HG02885 (cell line): ENCODE measurements around the gene PDE4DIP.
"Not testable (repeated sequence)": the region's sequence is repeated elsewhere in the genome, so short reads cannot be mapped to it uniquely, and the experiment has no call there.

ENCODE experiments used
- ATAC-seq: cut with Tn5 transposase; IDR thresholded peaks from one replicate; pipeline ENCODE4 v1.9.1; 2021; ENCODE audit warnings: mild to moderate bottlenecking; ENCODE audit not compliant: unreplicated experiment, poor library complexity

Gene PDE4DIP

DNA sequence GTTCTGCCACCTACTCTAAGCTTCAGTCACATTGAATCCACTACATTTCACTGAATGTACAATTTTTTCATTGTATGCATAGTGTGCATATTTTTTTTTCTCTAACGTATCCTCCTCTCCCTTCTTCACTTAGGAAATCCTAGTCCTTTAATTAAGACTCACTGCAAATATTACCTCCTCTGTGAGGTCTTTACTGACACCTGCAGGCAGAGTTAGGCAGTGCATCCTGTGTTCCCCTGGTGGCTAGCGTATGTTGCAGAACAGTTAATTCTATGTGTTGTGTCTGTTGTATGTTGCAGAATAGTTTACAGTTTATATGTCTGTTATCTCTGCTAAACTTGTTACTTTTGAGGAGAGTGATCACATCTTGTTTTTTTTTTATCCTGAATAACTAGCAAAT, 121.9 kb downstream of the PDE4DIP start:
- peak; percentile 47 for ATAC-seq

DNA sequence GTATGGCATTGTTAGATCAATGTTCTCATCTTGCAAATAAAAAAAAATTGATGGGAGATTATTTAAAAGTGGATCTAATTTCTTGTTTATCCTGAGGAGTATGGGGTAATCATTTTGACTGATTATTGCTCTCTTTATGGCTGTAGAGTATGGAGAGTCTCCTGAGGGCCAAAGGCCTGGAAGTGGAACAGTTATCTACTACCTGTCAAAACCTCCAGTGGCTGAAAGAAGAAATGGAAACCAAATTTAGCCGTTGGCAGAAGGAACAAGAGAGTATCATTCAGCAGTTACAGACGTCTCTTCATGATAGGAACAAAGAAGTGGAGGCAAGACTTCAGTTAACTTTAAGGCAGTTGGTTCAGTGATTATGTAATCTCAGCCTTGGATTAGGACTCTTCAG, 123.4 kb downstream of the PDE4DIP start:
- ATAC-seq, result not testable (repeated sequence)

DNA sequence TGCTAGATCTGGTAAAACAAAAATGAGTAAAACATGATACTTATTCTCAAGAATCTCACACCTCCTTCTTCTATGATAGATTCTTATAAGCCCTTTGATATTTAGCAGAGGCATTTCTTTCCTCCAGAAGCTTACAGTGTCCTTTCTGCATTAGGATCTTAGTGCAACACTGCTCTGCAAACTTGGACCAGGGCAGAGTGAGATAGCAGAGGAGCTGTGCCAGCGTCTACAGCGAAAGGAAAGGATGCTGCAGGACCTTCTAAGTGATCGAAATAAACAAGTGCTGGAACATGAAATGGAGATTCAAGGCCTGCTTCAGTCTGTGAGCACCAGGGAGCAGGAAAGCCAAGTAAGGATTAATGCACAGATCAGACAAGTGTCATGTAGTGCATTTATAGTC, 124.5 kb downstream of the PDE4DIP start:
- not testable (repeated sequence) for ATAC-seq

DNA sequence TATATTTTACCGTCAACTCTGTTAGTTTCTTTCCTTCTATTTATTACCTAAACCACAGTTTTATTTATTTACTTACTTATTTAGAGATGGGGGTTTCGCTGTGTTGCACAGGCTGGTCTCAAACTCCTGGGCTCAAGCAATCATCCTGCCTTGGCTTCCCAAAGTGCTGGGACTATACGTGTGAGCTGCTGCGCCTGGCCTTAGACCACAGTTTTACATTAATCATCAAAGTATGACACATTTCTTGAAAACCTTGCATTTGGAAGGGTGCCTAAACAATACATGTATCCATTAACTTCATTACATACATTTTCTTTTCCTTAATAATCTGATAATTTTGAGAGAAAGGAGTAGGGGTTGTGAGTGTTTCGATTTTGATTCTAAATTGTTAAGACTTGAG, 124.9 kb downstream of the PDE4DIP start:
- ATAC-seq, result not testable (repeated sequence)

- ATAC-seq, result not testable (repeated sequence)
Observed at GRCh38 chr1:148975453-148975852, 131.2 kb downstream of the PDE4DIP start.

DNA sequence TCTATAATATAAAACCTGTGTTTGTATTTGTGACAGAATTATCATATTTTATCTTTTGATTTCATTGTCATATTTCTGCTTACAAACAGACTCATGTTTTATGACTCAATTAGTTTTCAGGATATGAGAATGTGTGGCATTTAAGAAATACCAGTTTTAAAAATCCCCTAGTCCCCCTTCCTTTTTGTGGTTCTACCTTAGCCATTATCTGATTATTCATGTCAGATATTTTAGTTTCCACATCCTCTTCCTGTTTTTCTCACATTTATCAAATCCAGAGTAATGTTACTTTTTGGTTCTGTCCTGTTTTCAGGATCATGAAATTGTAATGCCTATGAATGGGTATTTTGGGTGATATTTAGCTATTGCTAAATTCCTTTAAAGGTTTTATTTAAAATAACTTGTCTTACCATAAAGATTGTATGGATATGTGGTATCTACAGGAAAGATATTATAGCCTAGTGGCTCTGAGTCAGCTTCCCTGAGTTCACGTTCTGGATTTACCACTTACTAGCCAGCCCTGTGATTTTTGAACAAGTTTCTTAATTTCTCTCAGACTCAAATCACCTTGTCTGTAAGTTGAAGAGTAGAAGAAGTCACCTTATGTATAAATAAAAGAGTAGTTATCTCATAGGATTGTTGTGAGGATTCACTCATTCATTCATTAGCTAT, 131.8 kb downstream of the PDE4DIP start:
- ATAC-seq, result not testable (repeated sequence)

GRCh38 chr1:148977785-148978184, 133.6 kb downstream of the PDE4DIP start:
- ATAC-seq, result not testable (repeated sequence)

DNA sequence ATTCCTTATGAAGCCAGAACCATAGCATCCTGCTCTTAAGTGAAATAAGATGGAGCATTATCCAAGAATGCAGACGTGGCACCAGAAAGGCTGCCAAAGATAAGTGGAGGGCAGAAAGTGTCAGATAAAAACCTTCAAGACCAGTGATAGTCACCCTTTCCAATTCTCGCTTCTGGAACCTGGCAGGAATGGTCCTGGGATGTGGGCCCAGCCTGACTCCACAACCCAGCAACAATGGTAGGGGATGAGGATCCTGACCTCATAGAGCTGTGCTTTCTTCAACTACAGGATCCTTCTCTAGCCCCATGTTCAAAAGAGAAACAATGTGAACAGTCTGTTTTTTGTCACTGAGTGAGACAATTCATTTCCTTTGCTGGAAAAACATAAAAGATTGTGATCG, 145.2 kb downstream of the PDE4DIP start:
- ATAC-seq, result not testable (repeated sequence)

- not testable (repeated sequence) for ATAC-seq
Observed at GRCh38 chr1:148990233-148990788, 146.1 kb downstream of the PDE4DIP start.

DNA sequence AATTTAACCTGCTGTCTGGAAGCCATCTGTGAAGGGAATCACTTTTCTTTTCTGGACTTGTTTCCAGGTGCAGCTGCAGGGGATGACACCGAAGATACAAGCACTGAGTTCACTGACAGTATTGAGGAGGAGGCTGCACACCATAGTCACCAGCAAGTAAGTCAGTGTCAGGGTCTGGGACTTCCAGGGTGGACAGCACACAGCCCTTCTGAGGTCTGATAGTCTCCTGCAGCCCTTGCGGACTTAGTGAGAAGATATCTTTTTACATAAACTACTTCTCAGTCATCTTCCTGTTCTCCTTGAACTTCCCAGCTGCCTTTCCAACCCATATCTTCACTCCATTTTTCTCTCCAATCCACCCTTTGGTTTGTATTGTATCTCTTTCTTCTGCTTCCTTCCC, 147.6 kb downstream of the PDE4DIP start:
- not testable (repeated sequence) for ATAC-seq

- not testable (repeated sequence) for ATAC-seq
Observed at GRCh38 chr1:148992364-148992763, 148.1 kb downstream of the PDE4DIP start.

DNA sequence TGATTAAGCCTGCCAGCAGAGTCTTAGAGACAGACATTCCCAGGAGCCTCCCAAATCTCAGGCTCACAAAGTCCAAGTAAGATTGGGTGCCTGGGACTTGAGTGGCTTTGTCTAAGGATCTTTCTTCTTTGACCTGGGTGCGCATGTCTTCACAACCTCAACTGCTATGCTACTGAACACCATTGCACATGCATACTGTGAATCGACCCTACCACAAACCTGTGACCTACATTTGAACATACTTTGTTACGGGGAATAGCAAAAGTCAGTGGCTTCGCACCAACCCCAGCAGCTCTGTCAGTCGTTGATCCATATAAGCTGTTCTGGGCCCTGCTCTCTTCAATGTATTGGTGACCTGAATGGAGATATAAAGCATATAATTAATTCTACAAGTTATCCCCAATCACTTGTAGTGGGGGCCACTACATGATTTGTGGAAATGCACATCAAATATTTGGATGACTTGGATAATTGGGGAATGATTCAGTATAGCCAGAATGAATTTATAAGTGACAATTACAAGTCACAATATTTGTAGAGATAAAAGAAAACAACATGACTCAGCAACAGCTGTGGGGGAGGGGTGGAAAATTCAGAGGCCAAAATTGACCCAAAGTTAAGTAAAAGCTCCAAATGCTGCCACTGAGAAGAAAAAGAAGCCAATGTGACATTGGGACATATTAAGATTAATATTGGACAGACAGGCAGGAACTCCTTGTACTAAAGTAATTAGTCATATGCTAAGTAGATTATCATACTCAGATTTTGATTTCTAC, 152.4 kb downstream of the PDE4DIP start:
- ATAC-seq, result not testable (repeated sequence)

GRCh38 chr1:148997405-148997804, 153.2 kb downstream of the PDE4DIP start:
- ATAC-seq, result not testable (repeated sequence)

DNA sequence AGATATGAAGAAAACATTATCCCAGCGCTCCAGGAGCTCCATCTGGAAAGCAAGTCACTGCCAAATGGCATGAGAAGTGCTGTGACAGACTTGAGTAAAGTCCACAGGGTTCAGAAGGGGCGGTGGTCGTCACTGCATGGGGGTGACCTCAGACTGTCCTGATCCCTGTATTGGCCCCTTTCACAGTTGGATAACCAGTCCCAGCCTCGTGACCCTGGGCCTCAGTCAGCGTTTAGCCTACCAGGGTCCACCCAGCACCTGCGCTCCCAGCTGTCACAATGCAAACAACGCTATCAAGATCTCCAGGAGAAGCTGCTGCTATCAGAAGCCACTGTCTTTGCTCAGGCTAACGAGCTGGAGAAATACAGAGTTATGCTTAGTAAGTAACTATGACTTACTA, 158.4 kb downstream of the PDE4DIP start:
- ATAC-seq, result not testable (repeated sequence)

- not testable (repeated sequence) for ATAC-seq
Observed at GRCh38 chr1:149008326-149008725, 164.1 kb downstream of the PDE4DIP start.

DNA sequence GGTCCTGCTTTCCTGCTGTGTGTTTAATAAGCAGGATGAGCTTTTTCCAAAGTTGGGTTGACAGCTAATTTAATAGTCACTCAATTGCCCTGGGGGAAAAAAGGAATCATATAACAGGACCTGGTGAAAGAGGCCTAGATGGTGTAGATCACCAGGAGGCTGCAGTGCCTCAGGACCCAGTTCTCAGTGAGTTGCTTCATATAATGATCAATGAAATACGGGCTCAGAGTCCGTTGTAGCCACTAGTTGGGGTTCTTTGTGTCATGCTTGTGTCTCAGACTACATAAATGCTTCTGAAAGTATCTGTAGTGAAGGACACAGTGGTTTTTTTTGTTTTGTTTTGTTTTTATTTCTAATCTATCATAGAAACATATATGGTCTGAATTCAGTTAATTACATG, 164.5 kb downstream of the PDE4DIP start:
- ATAC-seq, result not testable (repeated sequence)

DNA sequence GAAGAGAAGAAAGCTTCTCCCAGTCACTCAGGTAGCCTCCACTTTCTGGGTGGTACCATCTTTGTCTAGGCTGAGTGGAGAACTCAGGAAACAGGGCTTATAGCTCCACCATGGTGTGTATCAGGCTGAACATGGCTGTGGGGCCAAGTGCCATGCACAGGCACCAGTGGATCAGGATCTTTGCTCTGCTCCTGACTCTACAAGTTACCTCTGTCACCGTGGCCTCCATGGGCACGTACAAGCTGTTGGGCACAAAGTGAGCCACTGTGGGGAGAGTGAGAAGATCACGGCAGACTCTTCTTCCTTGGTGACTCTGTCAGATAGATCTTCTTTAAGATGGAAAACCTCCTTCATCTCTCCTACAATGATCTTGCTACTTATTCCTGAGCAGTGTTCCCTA, 165.5 kb downstream of the PDE4DIP start:
- not testable (repeated sequence) for ATAC-seq

DNA sequence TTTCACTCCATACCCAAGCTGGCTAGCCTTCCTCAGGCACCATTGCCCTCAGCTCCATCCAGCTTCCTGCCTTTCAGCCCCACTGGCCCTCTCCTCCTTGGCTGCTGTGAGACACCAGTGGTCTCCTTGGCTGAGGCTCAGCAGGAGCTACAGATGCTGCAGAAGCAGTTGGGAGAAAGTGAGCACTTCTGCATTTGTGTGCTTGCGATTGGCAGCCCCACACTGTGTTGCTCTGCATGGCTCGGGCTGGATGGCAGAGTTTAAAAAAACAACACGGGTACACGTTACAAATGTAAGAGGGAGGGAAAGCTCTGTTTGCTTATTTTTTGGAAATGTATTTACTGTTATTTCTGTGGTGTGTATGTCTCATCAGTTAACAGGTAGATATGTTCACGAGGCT, 168.4 kb downstream of the PDE4DIP start:
- not testable (repeated sequence) for ATAC-seq

- ATAC-seq, result not testable (repeated sequence)
Observed at GRCh38 chr1:149013513-149013912, 169.3 kb downstream of the PDE4DIP start.

GRCh38 chr1:149015522-149015921, 171.3 kb downstream of the PDE4DIP start:
- ATAC-seq, result not testable (repeated sequence)

GRCh38 chr1:149016626-149017025, 172.4 kb downstream of the PDE4DIP start:
- ATAC-seq, result not testable (repeated sequence)
